SK-N-SH treated with all-trans-retinoic acid at 6 μM for 48 hours (cell line): ENCODE data around the gene IRS2.

Experiments used
- ATAC-seq: fragments of 200-7000 bp; cut with Tn5 transposase; 3 replicates; pipeline ENCODE4 v1.9.1; 2020; ENCODE audit warnings: mild to moderate bottlenecking, moderate library complexity
- ARNTL ChIP-seq: fragments of 450-650 bp; formaldehyde crosslinking; IDR thresholded peaks from 2 replicates; pipeline ENCODE4 v1.5.0; 2020; ENCODE audit warnings: low read depth, mild to moderate bottlenecking, moderate library complexity, borderline replicate concordance
- CSRNP3 ChIP-seq: fragments of 250-450 bp; sonication (Bioruptor Pico); IDR thresholded peaks from 2 replicates; pipeline ENCODE4 v1.5.1; 2021; ENCODE audit warnings: mild to moderate bottlenecking, moderate library complexity
- PATZ1 ChIP-seq: fragments of 250-450 bp; sonication (Bioruptor Pico); IDR thresholded peaks from 2 replicates; pipeline ENCODE4 v1.8.0; 2020; ENCODE audit warnings: mild to moderate bottlenecking, moderate library complexity, borderline replicate concordance
- POU6F1 ChIP-seq: fragments of 250-450 bp; sonication (Bioruptor Pico); IDR thresholded peaks from 2 replicates; pipeline ENCODE4 v1.8.0; 2021; ENCODE audit warnings: low read depth, mild to moderate bottlenecking, moderate library complexity, borderline replicate concordance
- PPARA ChIP-seq: fragments of 250-450 bp; sonication (Bioruptor Pico); IDR thresholded peaks from 2 replicates; pipeline ENCODE4 v1.5.0; 2020; ENCODE audit warnings: mild to moderate bottlenecking, borderline replicate concordance
- SNAI2 ChIP-seq: fragments of 250-450 bp; sonication (Bioruptor Pico); IDR thresholded peaks from 2 replicates; pipeline ENCODE4 v1.5.0; 2020; ENCODE audit warnings: mild to moderate bottlenecking, moderate library complexity
- TSHZ2 ChIP-seq: fragments of 250-450 bp; sonication (Bioruptor Pico); IDR thresholded peaks from 2 replicates; pipeline ENCODE4 v1.5.0; 2020; ENCODE audit warnings: mild to moderate bottlenecking, moderate library complexity
- ZC3H10 ChIP-seq: fragments of 250-450 bp; sonication (Bioruptor Pico); IDR thresholded peaks from 2 replicates; pipeline ENCODE4 v1.5.1; 2021; ENCODE audit warnings: mild to moderate bottlenecking, moderate library complexity
- ZFP30 ChIP-seq: fragments of 450-650 bp; formaldehyde crosslinking; IDR thresholded peaks from 2 replicates; pipeline ENCODE4 v1.5.0; 2022; ENCODE audit warnings: mild to moderate bottlenecking, moderate library complexity
- ZNF565 ChIP-seq: fragments of 450-650 bp; formaldehyde crosslinking; conservative IDR thresholded peaks from 2 replicates; pipeline ENCODE4 v1.5.0; 2020; ENCODE audit warnings: low read depth, mild to moderate bottlenecking, moderate library complexity
- ZNF8 ChIP-seq: fragments of 450-650 bp; formaldehyde crosslinking; IDR thresholded peaks from 2 replicates; pipeline ENCODE4 v1.5.0; 2020; ENCODE audit warnings: mild to moderate bottlenecking, moderate library complexity

Gene IRS2

GRCh38 chr13:109782823-109783431, 3.5 kb downstream of the IRS2 start:
- no peak for ATAC-seq
- no peak for TF ChIP-seq POU6F1 (CRISPR knock-in tag)

GRCh38 chr13:109782066-109782822, 4.1 kb downstream of the IRS2 start:
- TF ChIP-seq ZFP30 (no peak), TSHZ2 (CRISPR knock-in tag) (no peak), ARNTL (no peak), PPARA (CRISPR knock-in tag) (no peak), CSRNP3 (CRISPR knock-in tag) (no peak), ZC3H10 (CRISPR knock-in tag) (no peak), ZNF565 (CRISPR knock-in tag) (no peak)

GRCh38 chr13:109781384-109782065, 4.9 kb downstream of the IRS2 start:
- no peak for TF ChIP-seq SNAI2 (CRISPR knock-in tag)
- TF ChIP-seq CSRNP3 (CRISPR knock-in tag): no peak
- TF ChIP-seq, all 23 proteins: peak for 0
- no peak; the same call in 1 of the 3 replicates for ATAC-seq

More at GRCh38 chr13:109782066-109782822, 4.1 kb downstream of the IRS2 start:
- no peak for ATAC-seq

GRCh38 chr13:109780845-109781383, 5.5 kb downstream of the IRS2 start:
- peak; percentile 11; the same call in 2 of the 3 replicates for ATAC-seq
- TF ChIP-seq PATZ1 (CRISPR knock-in tag) (no peak), ZNF8 (CRISPR knock-in tag) (no peak), ZNF565 (CRISPR knock-in tag) (no peak), TSHZ2 (CRISPR knock-in tag) (no peak), PPARA (CRISPR knock-in tag) (no peak)
